Measurements from ENCODE around the gene SLC35E4.

SLC35E4 gene

GRCh38 chr22:30610299-30610698 lies 25.3 kb upstream of the SLC35E4 start:
- TF ChIP-seq SIN3A (IDR thresholded peaks at IDR 0.05; ENCODE audit: borderline replicate concordance, insufficient read depth, low read length): no peak
- TF ChIP-seq FOXP2 (optimal IDR thresholded peaks at IDR 0.05; ENCODE audit: borderline replicate concordance, extremely low read depth, extremely low read length, insufficient read depth): no peak
- TF ChIP-seq TAF1 (IDR thresholded peaks at IDR 0.05; ENCODE audit: borderline replicate concordance, insufficient read depth, low read length): no peak
- TF ChIP-seq, protein P1, sequence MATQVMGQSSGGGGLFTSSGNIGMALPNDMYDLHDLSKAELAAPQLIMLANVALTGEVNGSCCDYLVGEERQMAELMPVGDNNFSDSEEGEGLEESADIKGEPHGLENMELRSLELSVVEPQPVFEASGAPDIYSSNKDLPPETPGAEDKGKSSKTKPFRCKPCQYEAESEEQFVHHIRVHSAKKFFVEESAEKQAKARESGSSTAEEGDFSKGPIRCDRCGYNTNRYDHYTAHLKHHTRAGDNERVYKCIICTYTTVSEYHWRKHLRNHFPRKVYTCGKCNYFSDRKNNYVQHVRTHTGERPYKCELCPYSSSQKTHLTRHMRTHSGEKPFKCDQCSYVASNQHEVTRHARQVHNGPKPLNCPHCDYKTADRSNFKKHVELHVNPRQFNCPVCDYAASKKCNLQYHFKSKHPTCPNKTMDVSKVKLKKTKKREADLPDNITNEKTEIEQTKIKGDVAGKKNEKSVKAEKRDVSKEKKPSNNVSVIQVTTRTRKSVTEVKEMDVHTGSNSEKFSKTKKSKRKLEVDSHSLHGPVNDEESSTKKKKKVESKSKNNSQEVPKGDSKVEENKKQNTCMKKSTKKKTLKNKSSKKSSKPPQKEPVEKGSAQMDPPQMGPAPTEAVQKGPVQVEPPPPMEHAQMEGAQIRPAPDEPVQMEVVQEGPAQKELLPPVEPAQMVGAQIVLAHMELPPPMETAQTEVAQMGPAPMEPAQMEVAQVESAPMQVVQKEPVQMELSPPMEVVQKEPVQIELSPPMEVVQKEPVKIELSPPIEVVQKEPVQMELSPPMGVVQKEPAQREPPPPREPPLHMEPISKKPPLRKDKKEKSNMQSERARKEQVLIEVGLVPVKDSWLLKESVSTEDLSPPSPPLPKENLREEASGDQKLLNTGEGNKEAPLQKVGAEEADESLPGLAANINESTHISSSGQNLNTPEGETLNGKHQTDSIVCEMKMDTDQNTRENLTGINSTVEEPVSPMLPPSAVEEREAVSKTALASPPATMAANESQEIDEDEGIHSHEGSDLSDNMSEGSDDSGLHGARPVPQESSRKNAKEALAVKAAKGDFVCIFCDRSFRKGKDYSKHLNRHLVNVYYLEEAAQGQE (IDR thresholded peaks at IDR 0.05; ENCODE audit: insufficient read depth in 1 of 2, low read depth in 2 of 2, low read length in 2 of 2): no peak
- no peak for TF ChIP-seq POLR2AphosphoS5 (IDR thresholded peaks at IDR 0.05; ENCODE audit: low read depth, low read length)

GRCh38 chr22:30611197-30611596 lies 24.4 kb upstream of the SLC35E4 start:
- no peak for TF ChIP-seq POLR2AphosphoS5 (IDR thresholded peaks at IDR 0.05; ENCODE audit: low read depth, low read length)
- no peak for TF ChIP-seq TAF1 (IDR thresholded peaks at IDR 0.05; ENCODE audit: borderline replicate concordance, insufficient read depth, low read length)
- no peak for TF ChIP-seq FOXP2 (optimal IDR thresholded peaks at IDR 0.05; ENCODE audit: borderline replicate concordance, extremely low read depth, extremely low read length, insufficient read depth)
- TF ChIP-seq SIN3A (IDR thresholded peaks at IDR 0.05; ENCODE audit: borderline replicate concordance, insufficient read depth, low read length): no peak

DNA sequence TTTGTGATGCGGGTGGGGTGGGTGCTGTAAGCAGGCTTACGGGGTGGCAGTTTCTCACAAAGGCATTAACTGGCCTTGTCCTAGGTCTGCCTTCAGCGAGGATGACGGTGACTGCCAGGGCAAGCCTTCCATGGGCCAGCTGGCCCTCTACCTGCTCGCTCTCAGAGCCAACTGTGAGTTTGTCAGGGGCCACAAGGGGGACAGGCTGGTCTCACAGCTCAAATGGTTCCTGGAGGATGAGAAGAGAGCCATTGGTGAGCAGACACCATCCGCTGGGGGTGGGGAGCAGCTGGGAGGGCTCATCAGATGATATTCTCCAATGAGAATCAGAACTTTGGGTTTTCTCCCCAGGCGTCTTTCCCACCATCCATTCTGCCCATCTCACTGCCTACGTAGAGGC lies 22.8 kb upstream of the SLC35E4 start:
- TF ChIP-seq, protein P1 (IDR thresholded peaks at IDR 0.05; ENCODE audit: insufficient read depth in 1 of 2, low read depth in 2 of 2, low read length in 2 of 2): no peak
- no peak for TF ChIP-seq POLR2AphosphoS5 (IDR thresholded peaks at IDR 0.05; ENCODE audit: low read depth, low read length)
- no peak for TF ChIP-seq FOXP2 (optimal IDR thresholded peaks at IDR 0.05; ENCODE audit: borderline replicate concordance, extremely low read depth, extremely low read length, insufficient read depth)
- no peak for TF ChIP-seq SIN3A (IDR thresholded peaks at IDR 0.05; ENCODE audit: borderline replicate concordance, insufficient read depth, low read length)
- no peak for TF ChIP-seq TAF1 (IDR thresholded peaks at IDR 0.05; ENCODE audit: borderline replicate concordance, insufficient read depth, low read length)

- TF ChIP-seq POLR2AphosphoS5 (IDR thresholded peaks at IDR 0.05; ENCODE audit: low read depth, low read length) (no peak), FOXP2 (optimal IDR thresholded peaks at IDR 0.05; ENCODE audit: borderline replicate concordance, extremely low read depth, extremely low read length, insufficient read depth) (no peak), TAF1 (IDR thresholded peaks at IDR 0.05; ENCODE audit: borderline replicate concordance, insufficient read depth, low read length) (no peak), SIN3A (IDR thresholded peaks at IDR 0.05; ENCODE audit: borderline replicate concordance, insufficient read depth, low read length) (no peak)
- TF ChIP-seq, protein P1 (IDR thresholded peaks at IDR 0.05; ENCODE audit: insufficient read depth in 1 of 2, low read depth in 2 of 2, low read length in 2 of 2): no peak
Observed at GRCh38 chr22:30614268-30614667, 21.3 kb upstream of the SLC35E4 start.

DNA sequence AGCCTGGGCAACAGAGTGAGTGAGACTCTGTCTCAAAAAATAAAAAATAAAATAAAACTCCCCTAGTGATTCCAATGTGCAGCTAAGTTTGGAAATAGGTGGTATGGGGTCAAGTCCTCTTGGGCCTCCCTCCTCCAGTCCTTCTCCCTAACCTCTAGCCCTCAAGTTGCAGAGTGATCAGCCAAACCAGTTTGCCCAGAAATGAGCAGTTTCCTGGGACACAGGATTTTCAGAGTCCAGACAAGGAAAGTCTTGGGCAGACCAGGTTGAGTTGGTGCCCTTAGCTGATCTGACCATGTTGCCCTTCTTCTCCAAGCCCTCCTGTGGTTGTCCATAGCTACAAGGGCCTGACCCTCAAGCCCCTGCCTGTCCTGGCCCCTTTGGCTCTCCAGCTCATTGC lies 20.7 kb upstream of the SLC35E4 start:
- TF ChIP-seq, protein P1 (IDR thresholded peaks at IDR 0.05; ENCODE audit: insufficient read depth in 1 of 2, low read depth in 2 of 2, low read length in 2 of 2): no peak
- no peak for TF ChIP-seq POLR2AphosphoS5 (IDR thresholded peaks at IDR 0.05; ENCODE audit: low read depth, low read length)
- no peak for TF ChIP-seq TAF1 (IDR thresholded peaks at IDR 0.05; ENCODE audit: borderline replicate concordance, insufficient read depth, low read length)
- no peak for TF ChIP-seq FOXP2 (optimal IDR thresholded peaks at IDR 0.05; ENCODE audit: borderline replicate concordance, extremely low read depth, extremely low read length, insufficient read depth)
- TF ChIP-seq SIN3A (IDR thresholded peaks at IDR 0.05; ENCODE audit: borderline replicate concordance, insufficient read depth, low read length): no peak

Data from PFSK-1 (cell line).